ENCODE results near the gene SLAMF7. TPM values are rescaled to one million over a fixed set of nuclear protein-coding genes. Genes with fewer than 3 reads are reported as not detected.
"Not testable (repeated sequence)": the region's sequence is repeated elsewhere in the genome, so short reads cannot be mapped to it uniquely, and the experiment has no call there.

Gene SLAMF7
- total and polyA plus RNA-seq, 2 of the 13 experiments (the other 11 are each of a cell fraction or from before 2014, with no cell fraction given) = not detected

DNA sequence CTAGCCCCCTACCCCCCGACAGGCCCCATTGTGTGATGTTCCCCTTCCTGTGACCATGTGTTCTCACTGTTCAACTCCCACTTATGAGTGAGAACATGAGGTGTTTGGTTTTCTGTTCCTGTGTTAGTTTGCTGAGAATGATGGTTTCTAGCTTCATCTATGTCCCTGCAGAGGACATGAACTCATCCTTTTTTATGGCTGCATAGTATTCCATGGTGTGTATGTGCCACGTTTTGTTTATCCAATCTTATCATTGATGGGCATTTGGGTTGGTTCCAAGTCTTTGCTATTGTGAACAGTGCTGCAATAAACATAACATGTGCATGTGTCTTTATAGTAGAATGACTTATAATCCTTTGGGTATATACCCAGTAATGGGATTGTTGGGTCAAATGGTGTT lies 7.5 kb upstream of the SLAMF7 start:
- CTCF ChIA-PET (ENCODE audit: low intra/inter-chr PET ratio, low total read pairs); POLR2A ChIA-PET; H3K4me1 ChIP-seq (ENCODE audit: insufficient read depth, low read length); DNase-seq (ENCODE audit: low spot score); H3K79me2 ChIP-seq (ENCODE audit: insufficient read depth, low read length); H3K27ac ChIP-seq (ENCODE audit: extremely low read length, insufficient read depth, low read length); BruUV-seq (replicated peaks); H3K27me3 ChIP-seq (ENCODE audit: control insufficient read depth in 1 of 2, insufficient read depth in 2 of 2, low read length in 2 of 2); H3K9ac ChIP-seq (ENCODE audit: insufficient read depth, low read depth, low read length); in situ Hi-C loops (cut with HindIII; ENCODE audit: extremely low pct_ligation_motif_present, low pct_unique_long_range_greater_than_20kb); H3K9me3 ChIP-seq (ENCODE audit: low read length); H4K20me1 ChIP-seq (ENCODE audit: insufficient read depth, low read length); H3K36me3 ChIP-seq (replicated peaks in 1 of 2; ENCODE audit: control insufficient read depth in 1 of 2, insufficient read depth in 2 of 2, low read length in 2 of 2); intact Hi-C loops (cut with micrococcal nuclease; ENCODE audit: unreplicated experiment); H3K4me2 ChIP-seq (ENCODE audit: low read depth, low read length); H3K4me3 ChIP-seq (replicated peaks in 1 of 3; ENCODE audit: insufficient read depth in 1 of 3, low read depth in 2 of 3, low read length in 3 of 3); H2AFZ ChIP-seq (ENCODE audit: low read length); FAIRE-seq; ATAC-seq: not testable (repeated sequence)
- 3% methylated on average over 2 of the region's 2 CpGs for WGBS (ENCODE audit: low lambda C conversion rate)

DNA sequence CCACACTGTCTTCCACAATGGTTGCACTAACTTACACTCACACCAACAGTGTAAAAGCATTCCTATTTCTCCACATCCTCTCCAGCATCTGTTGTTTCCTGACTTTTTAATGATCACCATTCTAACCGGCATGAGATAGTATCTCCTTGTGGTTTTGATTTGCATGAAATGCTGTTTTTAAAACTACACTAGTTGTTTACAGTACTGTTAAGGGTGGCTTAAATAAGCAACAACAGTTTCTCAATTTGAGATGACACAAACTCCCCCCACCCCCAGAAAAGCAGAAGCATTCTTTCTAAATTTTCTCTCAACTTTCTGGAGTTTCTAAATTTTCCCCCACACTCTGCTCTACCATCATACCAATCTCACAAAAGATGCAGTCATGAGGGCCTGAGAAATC lies 7.1 kb upstream of the SLAMF7 start:
- ChIA-PET POLR2A (no interaction called here), CTCF (ENCODE audit: low intra/inter-chr PET ratio, low total read pairs) (no interaction called here)
- Histone ChIP-seq H3K9ac (ENCODE audit: insufficient read depth, low read depth, low read length) (no peak overlapping the region), H3K79me2 (ENCODE audit: insufficient read depth, low read length) (no peaks in the 10 kb centered on the region), H3K4me1 (ENCODE audit: insufficient read depth, low read length) (0 out of 2 replicates have a peak, but pooled peaks cover 1% of the 10 kb centered on the region), H3K4me2 (ENCODE audit: low read depth, low read length) (no peak overlapping the region), H3K27me3 (ENCODE audit: control insufficient read depth in 1 of 2, insufficient read depth in 2 of 2, low read length in 2 of 2) (no peaks in the 10 kb centered on the region; a peak in 1 of 5 replicates), H3K9me3 (ENCODE audit: low read length) (peaks cover 9% of the 10 kb centered on the region; the same call in 1 of the 2 replicates), H3K27ac (ENCODE audit: extremely low read length, insufficient read depth, low read length) (no peak overlapping the region), H2AFZ (ENCODE audit: low read length) (no peak overlapping the region), H3K4me3 (replicated peaks in 1 of 3; ENCODE audit: insufficient read depth in 1 of 3, low read depth in 2 of 3, low read length in 3 of 3) (no peak overlapping the region), H3K36me3 (replicated peaks in 1 of 2; ENCODE audit: control insufficient read depth in 1 of 2, insufficient read depth in 2 of 2, low read length in 2 of 2) (no peaks in the 10 kb centered on the region), H4K20me1 (ENCODE audit: insufficient read depth, low read length) (no peaks in the 10 kb centered on the region)
- no peak for DNase-seq (ENCODE audit: low spot score)
- FAIRE-seq = no peak
- intact Hi-C loops (cut with micrococcal nuclease; ENCODE audit: unreplicated experiment) (no loop called here), in situ Hi-C loops (cut with HindIII; ENCODE audit: extremely low pct_ligation_motif_present, low pct_unique_long_range_greater_than_20kb) (no loop called here)
- WGBS (ENCODE audit: low lambda C conversion rate) = 0% methylated on average over 1 of the region's 1 CpG
- no TSS peak for BruUV-seq (replicated peaks)
- no peak for ATAC-seq
- TF ChIP-seq NFATC3 (CRISPR knock-in tag; IDR thresholded peaks at IDR 0.05) = no peak
- TF ChIP-seq, protein P1, sequence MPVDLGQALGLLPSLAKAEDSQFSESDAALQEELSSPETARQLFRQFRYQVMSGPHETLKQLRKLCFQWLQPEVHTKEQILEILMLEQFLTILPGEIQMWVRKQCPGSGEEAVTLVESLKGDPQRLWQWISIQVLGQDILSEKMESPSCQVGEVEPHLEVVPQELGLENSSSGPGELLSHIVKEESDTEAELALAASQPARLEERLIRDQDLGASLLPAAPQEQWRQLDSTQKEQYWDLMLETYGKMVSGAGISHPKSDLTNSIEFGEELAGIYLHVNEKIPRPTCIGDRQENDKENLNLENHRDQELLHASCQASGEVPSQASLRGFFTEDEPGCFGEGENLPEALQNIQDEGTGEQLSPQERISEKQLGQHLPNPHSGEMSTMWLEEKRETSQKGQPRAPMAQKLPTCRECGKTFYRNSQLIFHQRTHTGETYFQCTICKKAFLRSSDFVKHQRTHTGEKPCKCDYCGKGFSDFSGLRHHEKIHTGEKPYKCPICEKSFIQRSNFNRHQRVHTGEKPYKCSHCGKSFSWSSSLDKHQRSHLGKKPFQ (CRISPR knock-in tag; IDR thresholded peaks at IDR 0.05; ENCODE audit: insufficient replicate concordance) = no peak
- TF ChIP-seq CCDC6 (CRISPR knock-in tag; IDR thresholded peaks at IDR 0.05) = no peak
- TF ChIP-seq, protein P2, sequence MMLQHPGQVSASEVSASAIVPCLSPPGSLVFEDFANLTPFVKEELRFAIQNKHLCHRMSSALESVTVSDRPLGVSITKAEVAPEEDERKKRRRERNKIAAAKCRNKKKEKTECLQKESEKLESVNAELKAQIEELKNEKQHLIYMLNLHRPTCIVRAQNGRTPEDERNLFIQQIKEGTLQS (CRISPR knock-in tag; IDR thresholded peaks at IDR 0.05) = no peak
- TF ChIP-seq NR2F1 (CRISPR knock-in tag; IDR thresholded peaks at IDR 0.05) = no peak
- TF ChIP-seq, protein P3, sequence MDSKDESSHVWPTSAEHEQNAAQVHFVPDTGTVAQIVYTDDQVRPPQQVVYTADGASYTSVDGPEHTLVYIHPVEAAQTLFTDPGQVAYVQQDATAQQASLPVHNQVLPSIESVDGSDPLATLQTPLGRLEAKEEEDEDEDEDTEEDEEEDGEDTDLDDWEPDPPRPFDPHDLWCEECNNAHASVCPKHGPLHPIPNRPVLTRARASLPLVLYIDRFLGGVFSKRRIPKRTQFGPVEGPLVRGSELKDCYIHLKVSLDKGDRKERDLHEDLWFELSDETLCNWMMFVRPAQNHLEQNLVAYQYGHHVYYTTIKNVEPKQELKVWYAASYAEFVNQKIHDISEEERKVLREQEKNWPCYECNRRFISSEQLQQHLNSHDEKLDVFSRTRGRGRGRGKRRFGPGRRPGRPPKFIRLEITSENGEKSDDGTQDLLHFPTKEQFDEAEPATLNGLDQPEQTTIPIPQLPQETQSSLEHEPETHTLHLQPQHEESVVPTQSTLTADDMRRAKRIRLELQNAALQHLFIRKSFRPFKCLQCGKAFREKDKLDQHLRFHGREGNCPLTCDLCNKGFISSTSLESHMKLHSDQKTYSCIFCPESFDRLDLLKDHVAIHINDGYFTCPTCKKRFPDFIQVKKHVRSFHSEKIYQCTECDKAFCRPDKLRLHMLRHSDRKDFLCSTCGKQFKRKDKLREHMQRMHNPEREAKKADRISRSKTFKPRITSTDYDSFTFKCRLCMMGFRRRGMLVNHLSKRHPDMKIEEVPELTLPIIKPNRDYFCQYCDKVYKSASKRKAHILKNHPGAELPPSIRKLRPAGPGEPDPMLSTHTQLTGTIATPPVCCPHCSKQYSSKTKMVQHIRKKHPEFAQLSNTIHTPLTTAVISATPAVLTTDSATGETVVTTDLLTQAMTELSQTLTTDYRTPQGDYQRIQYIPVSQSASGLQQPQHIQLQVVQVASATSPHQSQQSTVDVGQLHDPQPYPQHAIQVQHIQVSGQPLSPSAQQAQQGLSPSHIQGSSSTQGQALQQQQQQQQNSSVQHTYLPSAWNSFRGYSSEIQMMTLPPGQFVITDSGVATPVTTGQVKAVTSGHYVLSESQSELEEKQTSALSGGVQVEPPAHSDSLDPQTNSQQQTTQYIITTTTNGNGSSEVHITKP (CRISPR knock-in tag; IDR thresholded peaks at IDR 0.05; ENCODE audit: low read depth) = no peak
- TF ChIP-seq TMF1 (CRISPR knock-in tag; IDR thresholded peaks at IDR 0.05; ENCODE audit: low read depth) = no peak
- TF ChIP-seq ZNF20 (CRISPR knock-in tag; IDR thresholded peaks at IDR 0.05) = no peak
- TF ChIP-seq, protein P4, sequence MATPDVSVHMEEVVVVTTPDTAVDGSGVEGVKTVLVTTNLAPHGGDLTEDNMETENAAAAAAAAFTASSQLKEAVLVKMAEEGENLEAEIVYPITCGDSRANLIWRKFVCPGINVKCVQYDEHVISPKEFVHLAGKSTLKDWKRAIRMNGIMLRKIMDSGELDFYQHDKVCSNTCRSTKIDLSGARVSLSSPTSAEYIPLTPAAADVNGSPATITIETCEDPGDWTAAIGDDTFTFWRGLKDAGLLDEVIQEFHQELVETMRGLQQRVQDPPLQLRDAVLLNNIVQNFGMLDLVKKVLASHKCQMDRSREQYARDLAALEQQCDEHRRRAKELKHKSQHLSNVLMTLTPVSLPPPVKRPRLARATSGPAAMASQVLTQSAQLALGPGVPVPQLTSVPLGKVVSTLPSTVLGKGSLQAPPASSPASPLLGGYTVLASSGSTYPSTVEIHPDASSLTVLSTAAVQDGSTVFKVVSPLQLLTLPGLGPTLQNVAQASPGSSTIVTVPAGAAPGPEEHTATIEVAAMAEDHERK (CRISPR knock-in tag; IDR thresholded peaks at IDR 0.05; ENCODE audit: low read depth) = no peak
